CD4-positive, alpha-beta T cell (primary cell): Measurements from ENCODE around the gene ADCY10. TPM values are rescaled to one million over a fixed set of nuclear protein-coding genes. Genes with fewer than 3 reads are reported as not detected.
"Not testable (repeated sequence)": the region's sequence is repeated elsewhere in the genome, so short reads cannot be mapped to it uniquely, and the experiment has no call there.

ENCODE experiments used
- ATAC-seq: fragments of 200-7000 bp; cut with Tn5 transposase; one replicate; pipeline ENCODE4 v1.10.0; 2022; ENCODE audit warnings: mild to moderate bottlenecking; ENCODE audit not compliant: poor library complexity
- CTCF ChIA-PET: fragments of 350-600 bp; sonication (Branson Sonifier 250); formaldehyde crosslinking; loops from one replicate; lab custom pipeline; 2021; ENCODE audit warnings: antibody characterized with exemption, inconsistent platforms; lab: Charles Lee
- POLR2A ChIA-PET: fragments of 350-600 bp; sonication (Branson Sonifier 250); formaldehyde crosslinking; loops from one replicate; lab custom pipeline; 2021; ENCODE audit warnings: antibody characterized with exemption, inconsistent platforms; lab: Charles Lee
- DNase-seq, 14 experiments: peaks; one replicate each; pipeline ENCODE4 v3.0.0-alpha.2; 2013 to 2020; ENCODE audit warnings: mixed read lengths in 2 of 14
- H3K27ac ChIP-seq, 2 donors: one replicate each; pipeline versions ENCODE4 v1.5.1 to v1.7.0; 2013; ENCODE audit warnings: low read length in 2 of 2, low read depth in 1 of 2, mild to moderate bottlenecking in 1 of 2
- H3K27me3 ChIP-seq, 2 experiments: 1 replicate in 1 of 2; 2 replicates in 1 of 2; pipeline versions ENCODE4 v1.6.1 to v1.7.0; 2013; ENCODE audit warnings: low read length in 2 of 2, control low read depth in 1 of 2, mild to moderate bottlenecking in 1 of 2, moderate library complexity in 1 of 2; ENCODE audit not compliant: insufficient read depth in 2 of 2, control insufficient read depth in 1 of 2
- H3K36me3 ChIP-seq: one replicate; pipeline ENCODE4 v1.6.1; 2013; ENCODE audit warnings: low read length, control low read depth; ENCODE audit not compliant: insufficient read depth
- H3K4me1 ChIP-seq: one replicate; pipeline ENCODE4 v1.6.1; 2013; ENCODE audit warnings: low read length, control low read depth; ENCODE audit not compliant: insufficient read depth
- H3K4me3 ChIP-seq: one replicate; pipeline ENCODE4 v1.5.1; 2013; ENCODE audit warnings: mild to moderate bottlenecking, low read length, moderate library complexity
- H3K9me3 ChIP-seq, 2 experiments: 1 replicate in 1 of 2; 2 replicates in 1 of 2; pipeline versions ENCODE4 v1.6.1 to v1.7.0; 2013; ENCODE audit warnings: low read length in 2 of 2, mild to moderate bottlenecking in 2 of 2, control low read depth in 1 of 2, moderate library complexity in 1 of 2; ENCODE audit not compliant: control insufficient read depth in 1 of 2, insufficient read depth in 1 of 2
- H3K27ac Mint-ChIP-seq: one replicate; pipeline ENCODE4 v1.8.0; 2020; ENCODE audit warnings: mixed read lengths
- H3K27me3 Mint-ChIP-seq: one replicate; pipeline ENCODE4 v1.8.0; 2021; ENCODE audit warnings: mixed read lengths
- H3K36me3 Mint-ChIP-seq: one replicate; pipeline ENCODE4 v1.8.0; 2021; ENCODE audit warnings: low read depth, mixed read lengths
- H3K4me1 Mint-ChIP-seq: one replicate; pipeline ENCODE4 v1.8.0; 2021; ENCODE audit warnings: low read depth, mixed read lengths
- H3K4me3 Mint-ChIP-seq: one replicate; pipeline ENCODE4 v1.8.0; 2020; ENCODE audit warnings: mild to moderate bottlenecking, mixed read lengths
- H3K9me3 Mint-ChIP-seq: one replicate; pipeline ENCODE4 v1.8.0; 2020; ENCODE audit warnings: mixed read lengths
- CTCF ChIP-seq: fragments of 200-600 bp; IDR thresholded peaks from one replicate; pipeline ENCODE4 v1.8.0; 2022; ENCODE audit warnings: antibody characterized with exemption, mild to moderate bottlenecking
- intact Hi-C, 2 experiments: fragments of 100-400 bp; cut with DNase I in 1 of 2; cut with micrococcal nuclease in 1 of 2; formaldehyde crosslinking; loops; one replicate each; pipeline versions ENCODE4 v1.15.1 to v1.9.0; 2023 to 2025; cut with DNase I, micrococcal nuclease
- total RNA-seq, 174 experiments: library from RNA in 2 of 174; stranded (reverse) in 2 of 174; gene quantifications; one replicate each; pipeline ENCODE4 v1.2.3 and lab custom pipeline; 2021 to 2026

The ADCY10 gene
- total RNA-seq, 2 experiments from 2014 or later: 0.11 to 0.52 TPM

GRCh38 chr1:167929725-167930124 is 15.8 kb upstream of the ADCY10 start:
- no peaks in the 10 kb centered on the region for H3K9me3 Mint-ChIP-seq
- H3K9me3 ChIP-seq: no peaks in the 10 kb centered on the region
- ATAC-seq (no peak), DNase-seq (no peak)
- no peak overlapping the region for H3K27ac Mint-ChIP-seq
- H3K36me3 ChIP-seq: no peaks in the 10 kb centered on the region
- H3K27ac ChIP-seq: no peak overlapping the region
- H3K4me1 ChIP-seq: no peaks in the 10 kb centered on the region
- intact Hi-C loops: loop anchor here (10.0 kb wide), 4 partner anchors 135 to 1965 kb away; partner anchors contain the start of genes METTL18 (in 1 of the 2), POU2F1 (in 1 of the 2) and SCYL3 (in 1 of the 2)
- ChIA-PET CTCF (no interaction called here), POLR2A (interaction anchor here (1.3 kb wide), 1 partner anchor 19 kb away, joined by 5 read pairs; no protein-coding TSS in a partner anchor)
- no peaks in the 10 kb centered on the region for H3K27me3 ChIP-seq
- H3K4me1 Mint-ChIP-seq: peaks cover 42% of the 10 kb centered on the region
- H3K4me3 Mint-ChIP-seq: no peak overlapping the region
- no peak overlapping the region for H3K4me3 ChIP-seq
- H3K36me3 Mint-ChIP-seq: no peaks in the 10 kb centered on the region
- TF ChIP-seq CTCF: no peak
- no peaks in the 10 kb centered on the region for H3K27me3 Mint-ChIP-seq

- H3K4me1 ChIP-seq, H3K27ac ChIP-seq, H3K27me3 ChIP-seq, H3K27me3 Mint-ChIP-seq, H3K4me3 Mint-ChIP-seq, ATAC-seq, CTCF ChIA-PET, H3K36me3 ChIP-seq, H3K27ac Mint-ChIP-seq, H3K9me3 ChIP-seq, H3K9me3 Mint-ChIP-seq, intact Hi-C loops, H3K4me3 ChIP-seq, H3K36me3 Mint-ChIP-seq, DNase-seq, POLR2A ChIA-PET: not testable (repeated sequence)
- H3K4me1 Mint-ChIP-seq: peaks cover 34% of the 10 kb centered on the region
Observed at GRCh38 chr1:167928919-167929318, 15.0 kb upstream of the ADCY10 start.

- H3K4me3 Mint-ChIP-seq: no peak overlapping the region
- no peaks in the 10 kb centered on the region for H3K9me3 Mint-ChIP-seq
- peaks cover 8% of the 10 kb centered on the region for H3K36me3 Mint-ChIP-seq
- intact Hi-C loops: no loop called here
- no peaks in the 10 kb centered on the region for H3K4me1 ChIP-seq
- H3K36me3 ChIP-seq: peaks cover 3% of the 10 kb centered on the region
- H3K4me3 ChIP-seq: no peak overlapping the region
- no peaks in the 10 kb centered on the region for H3K9me3 ChIP-seq
- ChIA-PET CTCF (no interaction called here), POLR2A (interaction anchor here (0.7 kb wide), 1 partner anchor 199 kb away, joined by 3 read pairs; no protein-coding TSS in a partner anchor)
- H3K27me3 Mint-ChIP-seq: no peaks in the 10 kb centered on the region
- H3K27me3 ChIP-seq: no peaks in the 10 kb centered on the region
- DNase-seq: no peak
- H3K27ac Mint-ChIP-seq: no peak overlapping the region
- H3K27ac ChIP-seq: no peak overlapping the region
- ATAC-seq: no peak
- peaks cover 30% of the 10 kb centered on the region for H3K4me1 Mint-ChIP-seq
- TF ChIP-seq CTCF: no peak
Observed at GRCh38 chr1:167928457-167928852, 14.5 kb upstream of the ADCY10 start.
